A549 (cell line): ENCODE measurements around the gene R3HDM2. TPM values are rescaled to one million over a fixed set of nuclear protein-coding genes. Genes with fewer than 3 reads are reported as not detected.

Experiments
- ATAC-seq, 2 experiments: fragments of 200-7000 bp in 1 of 2; fragments of >200 bp in 1 of 2; cut with Nextera tagmentation in 1 of 2; cut with Tn5 transposase in 1 of 2; 3 replicates each; pipeline versions ENCODE4 v1.8.0 to v1.9.1; 2018 to 2020; ENCODE audit warnings: mild to moderate bottlenecking in 1 of 2, moderate library complexity in 1 of 2
- CTCF ChIA-PET: fragments of 300-600 bp; sonication (Branson Sonifier 250); formaldehyde crosslinking; extraction: SDS; loops from one replicate; lab custom pipeline; 2021; ENCODE audit warnings: antibody characterized with exemption, inconsistent platforms; lab: Yijun Ruan, JAX
- POLR2A ChIA-PET: fragments of 350-600 bp; formaldehyde crosslinking; extraction: SDS; loops from one replicate; lab custom pipeline; 2021; ENCODE audit warnings: antibody characterized with exemption, inconsistent platforms; lab: Yijun Ruan, JAX
- DNase-seq, 2 experiments: peaks; one replicate each; pipeline versions ENCODE4 v3.0.0 to v3.0.0-alpha.2; 2011 to 2016; ENCODE audit warnings: low read depth in 1 of 2, low spot score in 1 of 2
- FAIRE-seq: peaks from 2 replicates; lab custom pipeline; 2011; peaks lifted over from hg19 to GRCh38; lab: Jason Lieb, UNC
- H3K27ac ChIP-seq, 2 experiments: fragments of >200 bp; sonication (Bioruptor Twin); formaldehyde crosslinking; 3 replicates each; pipeline ENCODE4 v1.5.1; 2016 to 2017
- H3K4me1 ChIP-seq: fragments of >200 bp; sonication (Bioruptor Twin); formaldehyde crosslinking; 3 replicates; pipeline ENCODE4 v1.6.1; 2016
- H3K4me2 ChIP-seq: fragments of >200 bp; sonication (Bioruptor Twin); formaldehyde crosslinking; 3 replicates; pipeline ENCODE4 v1.6.1; 2016
- H3K4me3 ChIP-seq: fragments of >200 bp; sonication (Bioruptor Twin); formaldehyde crosslinking; 3 replicates; pipeline ENCODE4 v1.5.1; 2016
- H3K9me3 ChIP-seq: fragments of >200 bp; sonication (Bioruptor Twin); formaldehyde crosslinking; 3 replicates; pipeline ENCODE4 v1.6.1; 2016
- ATOH8 ChIP-seq: fragments of 250-450 bp; sonication (Bioruptor Pico); IDR thresholded peaks from 2 replicates; pipeline ENCODE4 v1.5.0; 2020; ENCODE audit warnings: low read depth, mild to moderate bottlenecking, moderate library complexity
- BCL3 ChIP-seq: fragments of >200 bp; sonication (Bioruptor Twin); formaldehyde crosslinking; IDR thresholded peaks from 3 replicates; pipeline ENCODE4 v1.6.1; 2016
- BHLHE40 ChIP-seq: IDR thresholded peaks from 2 replicates; pipeline ENCODE4 v1.6.1; 2012; ENCODE audit warnings: low read depth, low read length, inconsistent platforms
- CHD4 ChIP-seq: fragments of 200-600 bp; sonication (generic); IDR thresholded peaks from 2 replicates; pipeline ENCODE4 v1.6.1; 2016; ENCODE audit warnings: antibody characterized with exemption, mild to moderate bottlenecking, borderline replicate concordance
- CTCF ChIP-seq: fragments of >200 bp; sonication (Bioruptor Twin); formaldehyde crosslinking; IDR thresholded peaks from 3 replicates; pipeline ENCODE4 v1.5.1; 2016
- EP300 ChIP-seq, 2 experiments: fragments of >200 bp; sonication (Bioruptor Twin); formaldehyde crosslinking; IDR thresholded peaks; 2 replicates in 1 of 2; 3 replicates in 1 of 2; pipeline ENCODE4 v1.6.1; 2016 to 2017
- FOSL2 ChIP-seq, 2 experiments: fragments of 450-650 bp in 1 of 2; fragments of >200 bp in 1 of 2; sonication (Bioruptor Twin) in 1 of 2; formaldehyde crosslinking; IDR thresholded peaks; 2 replicates each; pipeline versions ENCODE4 v1.5.0 to v1.6.1; 2016 to 2020; ENCODE audit warnings: mild to moderate bottlenecking in 1 of 2, moderate library complexity in 1 of 2
- FOXS1 ChIP-seq: fragments of 250-450 bp; sonication (Bioruptor Pico); IDR thresholded peaks from 2 replicates; pipeline ENCODE4 v1.5.0; 2020; ENCODE audit warnings: mild to moderate bottlenecking, moderate library complexity
- HOXA7 ChIP-seq: fragments of 250-450 bp; sonication (Bioruptor Pico); IDR thresholded peaks from 2 replicates; pipeline ENCODE4 v1.5.0; 2020; ENCODE audit warnings: mild to moderate bottlenecking, moderate library complexity
- HOXB5 ChIP-seq: fragments of 250-450 bp; sonication (Bioruptor Pico); IDR thresholded peaks from 2 replicates; pipeline ENCODE4 v1.5.0; 2020; ENCODE audit warnings: mild to moderate bottlenecking, moderate library complexity
- JUN ChIP-seq, 2 experiments: fragments of >200 bp; sonication (Bioruptor Twin); formaldehyde crosslinking; IDR thresholded peaks; 2 replicates in 1 of 2; 3 replicates in 1 of 2; pipeline ENCODE4 v1.6.1; 2016 to 2017
- JUNB ChIP-seq: fragments of >200 bp; sonication (Bioruptor Twin); formaldehyde crosslinking; IDR thresholded peaks from 2 replicates; pipeline ENCODE4 v1.6.1; 2016
- KDM1A ChIP-seq: fragments of 200-600 bp; sonication (generic); IDR thresholded peaks from 2 replicates; pipeline ENCODE4 v1.6.1; 2016; ENCODE audit warnings: low read depth, mild to moderate bottlenecking
- MAX ChIP-seq: IDR thresholded peaks from 2 replicates; pipeline ENCODE4 v1.6.1; 2012
- NFE2L2 ChIP-seq: fragments of 150-350 bp; conservative IDR thresholded peaks from 2 replicates; pipeline ENCODE4 v1.6.1; 2014; ENCODE audit warnings: low read length
- PBX3 ChIP-seq: IDR thresholded peaks from 2 replicates; pipeline ENCODE4 v1.6.1; 2012
- POLR2AphosphoS2 ChIP-seq: conservative IDR thresholded peaks from 2 replicates; pipeline ENCODE4 v1.6.1; 2012; ENCODE audit warnings: low read length, improper control_type of control experiment, inconsistent platforms
- RAD21 ChIP-seq, 2 experiments: fragments of >200 bp in 1 of 2; sonication (Bioruptor Twin) in 1 of 2; formaldehyde crosslinking in 1 of 2; IDR thresholded peaks in 1 of 2; conservative IDR thresholded peaks in 1 of 2; 2 replicates in 1 of 2; 3 replicates in 1 of 2; pipeline ENCODE4 v1.6.1; 2012 to 2018; ENCODE audit warnings: inconsistent platforms in 1 of 2
- RNF2 ChIP-seq: fragments of 200-600 bp; sonication (generic); IDR thresholded peaks from 2 replicates; pipeline ENCODE4 v1.6.1; 2016; ENCODE audit warnings: low read depth, mild to moderate bottlenecking, antibody characterized with exemption, moderate library complexity, borderline replicate concordance
- SMC3 ChIP-seq: fragments of >200 bp; sonication (Bioruptor Twin); formaldehyde crosslinking; IDR thresholded peaks from 3 replicates; pipeline ENCODE4 v1.6.1; 2018; ENCODE audit warnings: inconsistent platforms
- TP53 ChIP-seq: fragments of 250-450 bp; sonication (Bioruptor Pico); IDR thresholded peaks from 2 replicates; pipeline ENCODE4 v1.5.0; 2021; ENCODE audit warnings: mild to moderate bottlenecking, moderate library complexity
- USF2 ChIP-seq: fragments of 450-650 bp; IDR thresholded peaks from 2 replicates; pipeline ENCODE4 v1.6.1; 2014; ENCODE audit warnings: antibody characterized with exemption
- ZC3H11A ChIP-seq: fragments of 450-650 bp; IDR thresholded peaks from 2 replicates; pipeline ENCODE4 v1.6.1; 2014; ENCODE audit warnings: antibody characterized with exemption, mild to moderate bottlenecking
- WGBS: methylation state at CpG from one replicate; pipeline ENCODE4 v1.1.6; 2017; ENCODE audit errors: missing lambda C conversion rate; 5-methylcytosine and 5-hydroxymethylcytosine counted together
- polyA plus RNA-seq, 4 experiments: library from polyadenylated mRNA; depleted of rRNA in 3 of 4; stranded (reverse); fragments of >200 nt; fragmentation: RNase III in 1 of 4; extraction: RNeasy Plus Mini Kit Qiagen cat#74134 plus additional on column Dnase treatment in 1 of 4; gene quantifications; 2 replicates in 3 of 4; 3 replicates in 1 of 4; pipeline ENCODE4 v1.2.3, GENCODE V29; 2011 to 2017

Gene R3HDM2
- polyA plus RNA-seq, 2 of the 4 experiments (the other 2 are of a cell fraction): 14.0 to 30.6 TPM

- Histone ChIP-seq H3K4me2 (peak overlapping the region; percentile 97), H3K4me3 (peak overlapping the region; percentile 7; the same call in 1 of the 3 replicates), H3K9me3 (no peaks in the 10 kb centered on the region), H3K4me1 (peaks cover 74% of the 10 kb centered on the region)
- peak; percentile 20 to 53; a peak in 3 of 6 replicates for ATAC-seq
- no peak for FAIRE-seq
- TF ChIP-seq RAD21 (conservative IDR thresholded peaks at IDR 0.05 in 1 of 2, IDR thresholded peaks at IDR 0.05 in 1 of 2): peak; percentile 57 to 63
- TF ChIP-seq MAX: peak; percentile 43
- TF ChIP-seq BCL3: no peak
- 0 out of 5 replicates have a peak, but pooled peaks of 1 of the 2 experiments have one; percentile 14 for TF ChIP-seq EP300 (IDR thresholded peaks at IDR 0.05)
- TF ChIP-seq CTCF: peak; percentile 77
- TF ChIP-seq ZC3H11A: no peak
- TF ChIP-seq USF2: no peak
- TF ChIP-seq SMC3: peak; percentile 59
- TF ChIP-seq, all 56 proteins: peak for 5
- ChIA-PET POLR2A (no interaction called here), CTCF (interaction anchor here (0.6 to 13.4 kb wide), 37 partner anchors 6 to 832 kb away, joined by 3 to 459 read pairs (median 5); partner anchors contain the start of genes GLI1, INHBC and NXPH4)
- H3K27ac ChIP-seq: peak overlapping the region; percentile 92 to 99
- 40% methylated on average over 15 of the region's 15 CpGs for WGBS
- DNase-seq: peak; percentile 53 to 81
Measured at GRCh38 chr12:57456145-57456700, 25.4 kb upstream of the R3HDM2 start.

- POLR2A ChIA-PET: interaction anchor here (0.6 to 0.7 kb wide), 2 partner anchors 116 to 178 kb away, joined by 3 read pairs; no protein-coding TSS in a partner anchor
Measured at GRCh38 chr12:57455374-57456144, 24.7 kb upstream of the R3HDM2 start.

GRCh38 chr12:57454566-57455373 lies 23.9 kb upstream of the R3HDM2 start, which contains the start of gene INHBE:
TSS of gene INHBE (plus strand) at chr12:57455307. CDS start at chr12:57455537, 230 bp downstream.
- ATAC-seq (peak; percentile 6 to 16), FAIRE-seq (no peak), DNase-seq (peak in 1 of 2 experiments; percentile 82)
- 58% methylated on average over 7 of the region's 10 CpGs for WGBS
- CTCF ChIA-PET: interaction anchor here (0.9 to 13.4 kb wide), 22 partner anchors 8 to 240 kb away, joined by 3 to 459 read pairs (median 22); partner anchors contain the start of genes GLI1, INHBC, NXPH4 and STAC3
- Histone ChIP-seq H3K4me2 (peak within 1 kb of the TSS; percentile 97), H3K9me3 (no peaks in the 10 kb centered on the region), H3K4me3 (peak within 1 kb of the TSS; percentile 7; the same call in 1 of the 3 replicates), H3K4me1 (peaks cover 77% of the 10 kb centered on the region), H3K27ac (peak within 1 kb of the TSS; percentile 92 to 99)
- POLR2A ChIA-PET: interaction anchor here (0.6 to 0.7 kb wide), 3 partner anchors 66 to 179 kb away, joined by 3 read pairs; partner anchors contain the start of gene DDIT3
- TF ChIP-seq BCL3 (0 out of 3 replicates have a peak, but pooled peaks have one; percentile 13), JUNB (0 out of 2 replicates have a peak, but pooled peaks have one; percentile 10), JUN (IDR thresholded peaks at IDR 0.05) (peak; percentile 41 to 62; a peak in 2 of 5 replicates), PBX3 (peak; percentile 48; the same call in 1 of the 2 replicates), ATOH8 (CRISPR knock-in tag) (no peak), EP300 (IDR thresholded peaks at IDR 0.05) (peak in 1 of 2 experiments; percentile 25; a peak in 1 of 5 replicates), FOSL2 (IDR thresholded peaks at IDR 0.05) (no peak), FOSL2 (CRISPR knock-in tag; IDR thresholded peaks at IDR 0.05) (no peak), FOXS1 (CRISPR knock-in tag) (no peak), MAX (peak; percentile 66)

More at GRCh38 chr12:57455374-57456144, 24.7 kb upstream of the R3HDM2 start:
- ATAC-seq (0 out of 6 replicates have a peak, but pooled peaks of 1 of the 2 experiments have one; percentile 0), FAIRE-seq (no peak), DNase-seq (no peak)
- WGBS: 76% methylated on average over 8 of the region's 10 CpGs
- TF ChIP-seq KDM1A (no peak), RNF2 (no peak), CHD4 (no peak), BHLHE40 (no peak), NFE2L2 (no peak), TP53 (CRISPR knock-in tag) (no peak), HOXA7 (CRISPR knock-in tag) (no peak), RAD21 (conservative IDR thresholded peaks at IDR 0.05 in 1 of 2, IDR thresholded peaks at IDR 0.05 in 1 of 2) (no peak), POLR2AphosphoS2 (no peak), HOXB5 (CRISPR knock-in tag) (no peak)
- Histone ChIP-seq H3K4me1 (peaks cover 77% of the 10 kb centered on the region), H3K27ac (peak overlapping the region; percentile 92 to 99), H3K9me3 (no peaks in the 10 kb centered on the region), H3K4me2 (peak overlapping the region; percentile 97), H3K4me3 (peak overlapping the region; percentile 7; the same call in 1 of the 3 replicates)
- CTCF ChIA-PET: interaction anchor here (0.6 to 13.4 kb wide), 39 partner anchors 7 to 832 kb away, joined by 3 to 459 read pairs (median 5); partner anchors contain the start of genes GLI1, INHBC and NXPH4
